Measurements from ENCODE around the gene KRTAP5-3.
"Not testable (repeated sequence)": the region's sequence is repeated elsewhere in the genome, so short reads cannot be mapped to it uniquely, and the experiment has no call there.

The KRTAP5-3 gene

DNA sequence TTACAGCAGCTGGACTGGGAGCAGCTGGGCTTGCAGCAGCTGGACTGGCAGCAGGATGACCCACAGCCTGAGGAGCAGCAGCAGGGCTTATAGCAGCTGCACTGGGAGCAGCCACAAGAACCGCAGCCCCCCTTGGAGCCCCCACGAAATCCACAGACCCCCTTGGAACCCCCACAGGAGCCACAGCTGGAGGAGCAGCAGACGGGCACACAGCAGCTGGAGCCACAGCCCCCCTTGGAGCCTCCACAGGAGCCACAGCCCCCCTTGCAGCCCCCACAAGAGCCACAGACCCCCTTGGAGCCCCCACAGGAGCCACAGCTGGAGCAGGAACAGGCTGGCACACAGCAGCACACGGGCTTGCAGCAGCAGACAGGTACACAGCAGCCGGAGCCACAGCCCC, 362 bp downstream of the KRTAP5-3 start:
- DNase-seq = not testable (repeated sequence)

DNA sequence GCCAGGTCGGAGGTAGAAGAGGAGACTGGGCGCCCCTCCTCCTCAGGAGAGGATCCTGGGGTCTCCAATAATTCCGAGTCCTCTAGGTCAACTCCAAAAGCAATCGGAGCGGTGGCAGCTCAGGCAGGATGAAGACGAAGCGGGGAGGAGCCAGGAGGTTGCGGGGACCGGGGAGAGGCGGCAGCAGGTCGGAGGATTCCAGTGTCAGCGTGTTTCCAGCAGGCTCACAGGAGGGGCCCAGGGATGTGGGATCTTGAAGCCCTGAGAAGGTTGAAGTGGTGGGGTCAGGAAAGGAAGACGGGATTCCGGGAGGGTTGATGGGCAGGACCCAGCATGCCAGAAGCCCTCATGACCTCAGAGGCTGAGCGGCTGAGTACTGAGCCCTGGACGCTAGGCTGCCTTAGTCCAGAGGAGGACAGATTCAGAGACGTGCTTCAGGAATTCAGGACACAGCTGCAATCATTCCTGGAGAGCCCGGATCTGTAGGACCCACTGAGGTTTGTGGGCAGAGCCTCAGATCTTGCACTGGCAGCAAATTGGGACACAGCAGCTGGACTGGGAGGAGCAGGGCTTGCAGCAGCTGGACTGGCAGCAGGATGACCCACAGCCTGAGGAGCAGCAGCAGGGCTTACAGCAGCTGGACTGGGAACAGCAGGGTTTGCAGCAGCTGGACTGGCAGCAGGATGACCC, 962 bp downstream of the KRTAP5-3 start:
- DNase-seq = not testable (repeated sequence)

DNA sequence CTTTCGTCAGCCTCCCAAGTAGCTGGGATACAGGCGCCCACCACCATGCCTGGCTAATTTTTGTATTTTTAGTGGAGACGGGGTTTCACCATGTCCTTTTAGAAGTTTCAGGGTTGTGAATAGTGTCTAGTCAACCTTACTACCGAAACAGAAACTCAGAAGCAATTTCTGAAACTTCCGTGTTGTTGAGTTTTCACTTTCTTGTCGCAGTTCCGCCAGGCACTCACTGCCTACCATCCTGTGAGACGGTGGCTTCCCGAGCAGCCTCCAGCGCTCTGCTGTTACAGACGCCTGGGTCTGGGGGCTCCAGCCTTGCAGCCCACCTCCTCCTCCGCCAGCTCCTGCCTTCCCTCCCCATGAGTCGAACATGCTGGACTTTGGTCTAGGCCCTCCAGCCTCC, 2.3 kb downstream of the KRTAP5-3 start:
- not testable (repeated sequence) for DNase-seq

DNA sequence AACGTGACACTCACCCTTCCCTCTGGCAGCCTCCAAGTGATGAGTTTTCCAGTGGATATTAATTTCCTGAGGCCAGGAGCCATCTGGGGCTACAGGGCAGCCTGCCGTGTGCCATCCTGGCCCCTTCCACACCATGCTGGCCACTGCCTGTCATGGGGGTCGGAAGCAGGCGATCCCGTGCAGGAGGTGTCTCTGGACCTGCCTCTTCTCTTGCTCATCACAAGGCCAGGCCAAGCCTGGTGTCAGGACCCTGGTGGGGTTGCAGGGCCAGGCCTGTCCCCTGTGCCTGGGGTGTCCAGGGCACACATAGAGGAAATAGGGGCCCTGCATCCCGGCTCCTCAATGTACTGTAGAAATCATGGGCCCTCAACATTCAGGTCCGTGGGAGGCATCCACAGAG, 3.6 kb downstream of the KRTAP5-3 start:
- no peak for DNase-seq

DNA sequence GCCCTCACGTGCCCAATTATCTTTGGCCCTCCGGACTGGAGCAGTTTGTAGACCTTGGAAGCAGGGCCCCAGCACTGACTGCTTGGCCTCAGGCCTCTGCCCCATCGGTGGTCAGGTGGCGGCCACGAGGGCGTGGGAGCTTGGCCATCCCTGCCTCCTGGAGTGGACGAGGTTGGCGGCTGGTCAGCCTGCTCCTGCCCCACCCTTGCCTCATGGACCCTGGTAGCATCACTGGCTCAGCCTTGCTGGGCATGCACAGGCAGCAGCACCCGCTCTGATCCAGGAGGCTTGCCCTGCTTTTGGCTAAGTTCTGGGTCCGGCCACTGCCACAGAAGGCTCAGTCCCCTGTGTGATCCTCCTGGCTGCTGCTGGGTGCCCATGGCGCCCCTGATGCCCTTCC, 4.1 kb downstream of the KRTAP5-3 start:
- no peak for DNase-seq

DNA sequence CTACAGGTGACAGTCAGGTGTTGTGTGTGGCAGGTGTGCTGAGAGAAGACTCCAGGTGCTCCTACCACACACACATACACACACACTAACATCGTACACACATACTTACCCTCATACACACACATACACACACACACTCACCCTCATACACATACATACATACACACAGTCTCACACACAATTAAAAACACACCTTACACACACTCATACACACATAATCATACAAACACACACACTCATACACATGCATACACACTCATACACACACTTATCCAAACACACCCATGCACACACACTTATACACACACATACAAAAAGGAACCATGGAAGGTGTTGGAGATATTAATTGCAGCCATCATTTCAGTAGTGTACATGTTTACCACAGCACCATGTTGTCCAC, 4.6 kb downstream of the KRTAP5-3 start:
- no peak for DNase-seq

DNA sequence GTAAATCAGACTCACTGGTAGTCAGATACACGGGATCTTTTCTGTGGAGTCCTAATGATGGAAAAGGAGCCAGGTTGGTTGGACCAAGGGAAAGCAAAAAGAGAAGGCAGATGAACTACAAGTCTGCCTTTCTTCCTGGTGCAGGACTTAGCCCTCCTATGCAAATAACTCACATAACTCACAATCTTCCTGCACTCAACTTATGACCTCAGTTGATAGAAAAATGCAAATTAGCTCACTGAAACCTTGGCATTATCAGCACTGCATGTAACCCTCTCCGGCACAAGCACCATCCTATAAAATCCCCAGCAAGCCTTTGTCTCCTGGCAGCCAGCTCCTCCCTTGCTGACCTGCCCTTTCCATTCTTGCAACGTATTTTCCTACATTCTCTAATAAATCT, 6.6 kb downstream of the KRTAP5-3 start:
- not testable (repeated sequence) for DNase-seq

DNA sequence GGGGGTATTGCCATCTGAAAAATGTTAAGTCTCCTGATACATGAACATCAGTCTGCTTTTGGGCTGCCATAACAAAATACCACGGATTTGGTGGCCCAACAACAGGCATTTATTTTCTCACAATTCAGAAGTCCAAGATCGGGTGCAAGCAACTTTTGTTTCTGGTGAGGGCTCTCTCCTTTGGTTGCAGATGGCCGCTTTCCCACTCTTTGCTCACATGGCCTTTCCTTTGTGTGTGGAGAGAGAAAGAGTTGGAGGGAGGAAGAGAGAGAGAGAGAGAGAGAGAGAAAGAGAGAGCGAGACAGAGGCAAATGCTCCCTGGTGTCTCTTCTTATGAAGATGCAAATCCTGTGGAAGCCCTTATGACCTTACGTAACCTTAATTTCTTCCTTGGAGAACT, 7.6 kb downstream of the KRTAP5-3 start:
- DNase-seq = no peak

DNA sequence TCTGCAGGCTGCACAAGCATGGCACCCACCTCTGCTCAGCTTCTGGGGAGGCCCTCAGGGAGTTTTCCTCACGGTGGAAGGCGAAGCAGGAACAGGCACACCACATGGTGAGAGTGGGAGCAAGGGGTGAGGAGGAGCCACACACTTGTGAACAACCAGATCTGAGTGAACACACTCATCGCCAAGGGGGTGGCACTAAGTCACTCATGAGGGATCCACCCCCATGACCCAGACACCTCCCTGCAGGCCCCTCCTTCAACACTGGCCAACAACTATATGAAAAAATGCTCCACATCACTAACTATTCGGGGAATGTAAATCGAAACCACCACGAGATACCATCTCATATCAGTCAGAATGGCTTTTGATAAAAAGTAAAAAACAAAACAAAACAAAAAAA, 9.4 kb downstream of the KRTAP5-3 start:
- no peak for DNase-seq

DNA sequence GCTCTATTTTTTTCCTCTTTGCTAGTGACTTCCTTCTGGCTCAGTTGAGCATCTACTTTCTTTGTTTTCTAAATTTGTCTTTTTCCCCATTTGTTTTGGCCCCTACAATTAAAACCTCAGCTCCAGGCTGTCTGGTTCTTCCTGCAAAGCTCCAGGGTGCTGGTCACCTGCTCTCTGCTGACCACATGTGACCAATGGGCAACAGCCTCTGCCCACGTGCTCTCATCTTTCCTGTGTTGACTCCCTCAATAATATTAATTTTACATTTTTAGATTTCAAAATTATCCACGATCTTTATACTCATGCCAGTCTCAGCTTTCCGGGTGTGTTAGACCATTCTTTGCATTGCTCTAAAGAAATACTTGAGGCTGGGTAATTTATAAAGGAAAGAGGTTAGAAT, 9.9 kb downstream of the KRTAP5-3 start:
- not testable (repeated sequence) for DNase-seq

DNA sequence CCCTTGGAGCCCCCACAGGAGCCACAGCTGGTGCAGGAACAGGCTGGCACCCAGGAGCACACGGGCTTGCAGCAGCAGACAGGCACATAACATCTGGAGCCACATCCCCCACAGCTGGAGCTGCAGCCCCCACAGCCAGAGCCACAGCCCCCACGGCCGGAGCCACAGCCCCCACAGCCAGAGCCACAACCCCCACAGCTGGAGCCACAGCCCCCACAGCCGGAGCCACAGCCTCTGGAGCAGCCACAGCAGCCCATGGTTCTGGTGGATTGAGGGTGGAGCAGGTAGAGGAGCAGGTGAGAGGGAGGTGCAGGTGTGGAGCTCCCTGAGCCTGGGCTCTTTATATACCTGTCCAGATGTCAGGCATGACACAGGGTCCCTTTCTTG, 10.3 kb downstream of the KRTAP5-3 start, which contains the start of gene KRTAP5-2:
TSS of gene KRTAP5-2 (minus strand) at position 301 of the 387 bp plus-strand sequence. CDS start at position 257, 44 bp downstream.
- DNase-seq = no peak

DNA sequence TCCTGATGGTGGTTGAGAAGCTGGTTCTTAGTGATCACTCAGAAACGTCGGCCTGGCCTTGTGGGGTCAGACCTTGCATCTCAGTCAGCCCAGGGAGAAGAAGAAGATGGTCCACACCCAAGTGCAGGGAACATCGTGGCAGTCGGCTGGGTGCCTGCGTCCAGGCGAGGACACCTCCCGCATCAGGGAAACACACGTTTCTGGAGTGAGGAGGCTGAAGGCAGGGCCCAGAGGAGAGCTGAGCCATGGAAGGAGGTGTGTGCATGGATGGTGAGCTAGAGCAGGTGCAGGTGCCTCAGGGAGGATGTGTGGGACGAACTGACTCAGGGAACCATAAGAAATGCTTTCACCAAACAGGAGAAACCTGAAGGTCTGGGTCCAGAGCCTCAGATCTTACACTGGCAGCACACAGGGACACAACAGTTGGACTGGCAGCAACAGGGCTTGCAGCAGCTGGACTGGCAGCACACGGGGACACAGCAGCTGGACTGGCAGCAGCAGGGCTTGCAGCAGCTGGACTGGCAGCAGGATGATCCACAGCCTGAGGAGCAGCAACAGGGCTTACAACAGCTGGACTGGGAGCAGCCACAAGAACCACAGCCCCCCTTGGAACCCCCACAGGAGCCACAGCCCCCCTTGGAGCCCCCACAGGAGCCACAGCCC, 10.8 kb downstream of the KRTAP5-3 start:
- DNase-seq = no peak

DNA sequence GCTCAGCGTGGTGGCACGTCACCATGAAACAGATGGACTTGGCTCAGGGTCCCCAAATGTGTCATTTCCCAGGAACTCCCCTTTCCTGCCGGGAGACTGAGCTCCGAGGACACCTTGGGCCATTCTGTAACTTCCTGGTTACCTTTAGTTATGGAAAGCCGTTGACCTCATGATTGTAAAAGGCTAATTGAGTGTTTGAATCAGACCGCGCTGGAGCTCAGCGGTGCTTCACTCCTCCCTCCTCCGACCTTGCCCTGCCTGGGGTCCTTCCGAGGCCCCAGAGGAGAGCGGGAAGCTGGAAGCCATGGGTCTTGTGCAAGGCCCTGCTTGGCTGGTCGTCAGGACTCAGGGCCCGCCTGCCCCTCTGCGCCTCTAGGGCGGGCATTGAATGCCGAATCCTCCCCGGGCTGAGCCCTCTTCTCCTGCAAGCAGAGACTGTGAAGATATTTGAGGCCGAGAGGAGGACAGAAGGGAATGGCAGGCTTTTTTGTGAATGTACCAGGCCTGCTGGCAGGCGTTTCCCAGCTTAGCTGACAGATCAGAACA, 11.6 kb downstream of the KRTAP5-3 start:
- DNase-seq = not testable (repeated sequence)

DNA sequence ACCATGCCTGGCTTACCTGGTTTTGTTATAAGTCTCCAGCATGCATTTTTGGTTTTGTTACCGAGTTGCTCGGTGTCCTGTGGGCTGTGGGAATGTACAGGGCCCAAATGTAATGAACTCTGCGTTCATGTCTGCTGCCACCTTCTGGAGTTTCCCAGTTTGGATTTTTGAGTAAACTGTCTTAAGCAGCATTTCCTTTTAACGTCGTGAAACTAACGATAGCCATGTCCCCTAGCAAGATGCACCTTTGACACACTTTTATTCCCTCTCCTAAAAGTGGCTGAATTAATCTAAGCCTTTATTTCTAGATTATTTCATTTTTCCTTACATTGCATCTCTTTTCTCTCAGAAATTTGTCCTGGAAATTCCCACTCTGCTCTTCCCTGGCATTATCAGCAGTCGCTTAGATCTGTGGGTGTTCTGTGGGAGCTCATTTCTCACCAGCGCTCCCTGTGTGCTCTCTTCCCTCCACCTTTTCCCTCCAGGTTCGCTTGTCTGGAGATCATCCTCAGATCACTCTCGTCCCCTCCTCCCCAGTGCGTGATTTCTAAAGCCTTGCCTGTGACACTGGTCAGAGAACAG, 12.2 kb downstream of the KRTAP5-3 start:
- DNase-seq = not testable (repeated sequence)

DNA sequence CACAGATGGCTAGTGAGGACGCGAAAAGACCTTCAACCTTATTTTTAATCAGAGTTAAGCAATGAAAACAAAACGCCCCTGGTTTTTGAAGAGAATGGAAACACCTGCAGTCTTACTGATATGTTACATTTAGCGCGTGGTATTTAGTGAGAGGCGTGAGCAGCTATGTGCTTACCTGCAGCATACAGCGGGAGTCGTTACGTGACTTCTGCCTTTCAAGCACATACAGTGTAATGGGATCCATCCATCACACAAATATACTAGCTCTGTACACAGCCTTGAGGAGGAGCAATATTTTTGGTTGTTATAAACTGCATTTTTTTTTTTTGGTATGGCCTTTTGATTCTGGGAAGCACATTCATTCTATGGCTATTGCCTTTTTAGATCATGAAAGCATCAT, 15.6 kb downstream of the KRTAP5-3 start:
- DNase-seq = no peak

DNA sequence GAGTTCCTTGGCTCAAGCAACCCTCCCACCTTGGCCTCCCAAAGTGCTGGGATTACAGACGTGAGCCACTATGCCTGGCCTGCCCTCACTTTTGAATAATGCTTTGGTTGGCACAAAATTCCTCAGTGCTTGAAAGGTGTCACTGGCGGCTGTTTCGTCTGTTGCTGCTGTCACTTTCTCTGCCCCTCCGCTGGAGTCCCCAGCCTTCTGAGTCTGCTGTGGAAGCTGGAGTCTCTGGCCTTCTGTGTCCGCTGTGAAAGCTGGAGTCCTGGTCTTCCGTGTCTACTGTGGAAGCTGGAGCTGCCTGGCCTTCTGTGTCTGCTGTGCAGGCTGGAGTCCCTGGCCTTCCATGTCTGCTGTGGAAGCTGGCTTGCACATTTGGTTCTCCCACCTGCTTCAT, 18.3 kb downstream of the KRTAP5-3 start:
- DNase-seq = no peak

DNA sequence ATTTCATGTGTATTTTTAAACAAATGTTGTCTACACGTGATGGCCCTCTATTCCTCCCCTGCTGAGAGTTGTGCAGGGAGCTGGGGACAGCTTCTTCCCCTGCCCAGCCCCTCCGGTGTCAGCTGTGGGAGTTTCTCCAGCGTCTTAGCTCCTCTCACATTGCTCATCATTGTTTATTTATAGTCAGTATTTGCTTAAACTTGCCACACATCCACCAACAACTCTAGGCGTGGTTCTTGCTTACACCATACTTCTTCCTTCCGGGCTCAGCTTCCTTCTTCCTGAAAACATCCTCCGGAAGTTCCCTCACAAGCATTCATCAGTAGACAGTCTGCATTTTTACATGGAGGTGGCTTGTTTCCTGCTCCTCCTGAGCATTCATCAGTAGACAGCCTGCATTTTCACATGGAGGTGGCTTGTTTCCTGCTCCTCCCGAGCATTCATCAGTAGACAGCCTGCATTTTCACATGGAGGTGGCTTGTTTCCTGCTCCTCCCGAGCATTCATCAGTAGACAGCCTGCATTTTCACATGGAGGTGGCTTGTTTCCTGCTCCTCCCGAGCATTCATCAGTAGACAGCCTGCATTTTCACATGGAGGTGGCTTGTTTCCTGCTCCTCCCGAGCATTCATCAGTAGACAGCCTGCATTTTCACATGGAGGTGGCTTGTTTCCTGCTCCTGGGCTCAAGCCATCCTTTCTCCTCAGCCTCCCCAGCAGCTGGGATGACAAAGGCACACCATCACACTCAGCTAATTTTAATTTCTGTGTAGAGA, 18.9 kb downstream of the KRTAP5-3 start:
- not testable (repeated sequence) for DNase-seq

DNA sequence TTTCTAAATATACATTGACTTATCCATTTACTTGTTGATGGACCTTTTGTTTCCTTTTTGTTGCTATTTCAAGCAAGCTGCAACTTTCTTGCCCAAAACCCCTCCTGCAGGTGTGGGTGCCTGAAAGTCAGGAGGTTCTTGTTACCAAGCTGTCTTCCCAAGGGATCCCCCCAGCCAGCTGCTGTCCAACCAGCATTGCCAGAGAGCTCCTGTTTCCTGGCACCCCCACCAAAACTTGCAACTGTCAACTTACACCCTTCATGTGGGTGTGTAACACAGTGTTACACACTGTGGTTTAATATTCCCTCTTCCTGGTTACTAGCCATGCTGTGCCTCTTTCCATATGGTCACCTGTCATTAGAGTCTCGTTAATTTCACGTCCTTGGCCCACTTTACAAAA, 21.6 kb downstream of the KRTAP5-3 start:
- no peak for DNase-seq

DNA sequence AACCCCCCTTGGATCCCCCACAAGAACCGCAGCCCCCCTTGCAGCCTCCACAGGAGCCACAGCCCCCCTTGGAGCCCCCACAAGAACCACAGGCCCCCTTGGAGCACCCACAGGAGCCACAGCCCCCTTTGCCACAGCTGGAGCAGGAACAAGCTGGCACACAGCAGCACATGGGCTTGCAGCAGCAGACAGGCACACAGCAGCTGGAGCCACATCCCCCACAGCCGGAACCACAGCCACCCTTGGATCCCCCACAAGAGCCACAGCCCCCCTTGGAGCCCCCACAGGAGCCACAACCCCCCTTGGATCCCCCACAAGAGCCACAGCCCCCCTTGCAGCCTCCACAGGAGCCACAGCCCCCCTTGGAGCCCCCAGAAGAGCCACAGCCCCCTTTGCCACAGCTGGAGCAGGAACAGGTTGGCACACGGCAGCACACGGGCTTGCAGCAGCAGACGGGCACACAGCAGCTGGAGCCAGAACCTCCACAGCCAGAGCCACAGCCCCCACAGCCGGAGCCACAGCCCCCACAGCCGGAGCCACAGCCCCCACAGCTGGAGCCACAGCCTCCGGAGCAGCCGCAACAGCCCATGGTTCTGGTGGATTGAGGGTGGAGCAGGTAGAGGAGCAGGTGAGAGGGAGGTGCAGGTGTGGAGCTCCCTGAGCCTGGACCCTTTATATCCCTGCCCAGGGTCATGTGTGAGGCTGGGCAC, 23.4 kb downstream of the KRTAP5-3 start, which contains the start of gene KRTAP5-1:
TSS of gene KRTAP5-1 (minus strand) at position 623 of the 710 bp plus-strand sequence. CDS start at position 589, 34 bp downstream.
- DNase-seq = not testable (repeated sequence)

DNA sequence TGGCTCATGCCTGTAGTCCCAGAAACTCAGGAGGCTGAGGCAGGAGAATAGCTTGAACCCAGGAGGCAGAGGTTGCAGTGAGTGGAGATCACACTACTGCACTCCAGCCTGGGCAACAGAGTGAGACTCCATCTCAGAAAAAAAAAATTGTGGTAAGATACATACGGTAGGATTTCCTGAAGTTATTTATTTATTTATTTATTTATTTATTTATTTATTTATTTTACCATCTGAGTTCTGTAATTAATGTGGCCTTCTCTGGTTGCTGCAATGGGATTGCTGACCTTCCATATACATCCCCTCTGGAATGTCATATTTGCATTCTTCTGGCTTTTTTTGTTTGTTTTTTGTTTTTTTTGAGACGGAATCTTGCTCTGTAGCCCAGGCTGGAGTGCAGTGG, 25.4 kb downstream of the KRTAP5-3 start:
- not testable (repeated sequence) for DNase-seq

DNA sequence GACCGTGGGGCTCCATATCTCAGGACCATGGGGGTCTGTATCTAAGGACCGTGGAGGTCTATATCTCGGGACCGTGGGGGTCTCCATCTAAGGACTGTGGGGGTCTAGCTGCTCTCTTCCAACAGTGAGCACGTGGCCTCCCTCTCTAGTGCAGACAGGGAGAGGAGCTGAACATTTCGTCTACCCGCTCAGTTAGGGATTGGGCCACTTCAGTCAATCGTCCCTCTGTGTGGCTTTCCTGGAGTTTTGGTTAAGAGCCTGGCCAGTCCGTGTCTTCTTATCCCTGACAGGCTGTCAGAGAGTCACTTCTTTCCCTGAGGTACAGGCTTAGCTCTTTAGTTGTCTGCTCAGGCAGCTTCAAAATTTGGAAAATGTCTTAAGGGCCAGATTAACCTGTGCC, 26.3 kb downstream of the KRTAP5-3 start:
- no peak for DNase-seq

DNA sequence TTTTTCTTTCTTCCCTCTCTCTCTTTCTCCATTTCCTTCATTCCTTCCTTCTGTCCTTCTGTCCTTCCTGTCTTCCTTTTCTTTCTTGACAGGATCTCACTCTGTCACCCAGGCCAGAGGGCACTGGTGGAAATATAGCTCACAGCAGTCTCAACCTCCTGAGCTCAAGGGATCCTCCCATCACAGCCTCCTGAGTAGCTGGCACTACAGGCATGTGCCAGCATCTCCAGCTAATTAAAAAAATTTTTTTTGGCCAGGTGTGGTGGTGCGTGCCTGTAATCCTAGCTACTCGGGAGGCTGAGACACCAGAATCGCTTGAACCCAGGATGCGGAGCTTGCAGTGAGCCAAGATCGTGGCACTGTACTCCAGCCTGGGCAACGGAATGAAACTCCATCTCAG, 31.4 kb downstream of the KRTAP5-3 start:
- no peak for DNase-seq

Measured in activated naive CD4-positive, alpha-beta T cell treated with anti-CD3 and anti-CD28 coated beads, Interleukin-2, amount 50 U/mL, for 16 hours (primary cell).